Esophagus squamous epithelium (tissue), 4 donors: ENCODE results near the gene HLA-A.

Experiments used
- POLR2A ChIP-seq, 4 donors: fragments of 450-650 bp; IDR thresholded peaks; one replicate each; pipeline ENCODE4 v1.6.1; 2017; ENCODE audit warnings: antibody characterized with exemption in 4 of 4, mild to moderate bottlenecking in 4 of 4, moderate library complexity in 3 of 4
- TF ChIP-seq, protein P1 (sequence below), 6 experiments: fragments of 450-650 bp in 4 of 6; fragments of 200-600 bp in 2 of 6; sonication (generic) in 2 of 6; IDR thresholded peaks; one replicate each; pipeline ENCODE4 v1.5.1; 2016 to 2019; ENCODE audit warnings: antibody characterized with exemption in 6 of 6, mild to moderate bottlenecking in 4 of 6, moderate library complexity in 4 of 6

GRCh38 chr6:29925727-29926412 lies 16.5 kb upstream of the HLA-A start:
- TF ChIP-seq, protein P1, sequence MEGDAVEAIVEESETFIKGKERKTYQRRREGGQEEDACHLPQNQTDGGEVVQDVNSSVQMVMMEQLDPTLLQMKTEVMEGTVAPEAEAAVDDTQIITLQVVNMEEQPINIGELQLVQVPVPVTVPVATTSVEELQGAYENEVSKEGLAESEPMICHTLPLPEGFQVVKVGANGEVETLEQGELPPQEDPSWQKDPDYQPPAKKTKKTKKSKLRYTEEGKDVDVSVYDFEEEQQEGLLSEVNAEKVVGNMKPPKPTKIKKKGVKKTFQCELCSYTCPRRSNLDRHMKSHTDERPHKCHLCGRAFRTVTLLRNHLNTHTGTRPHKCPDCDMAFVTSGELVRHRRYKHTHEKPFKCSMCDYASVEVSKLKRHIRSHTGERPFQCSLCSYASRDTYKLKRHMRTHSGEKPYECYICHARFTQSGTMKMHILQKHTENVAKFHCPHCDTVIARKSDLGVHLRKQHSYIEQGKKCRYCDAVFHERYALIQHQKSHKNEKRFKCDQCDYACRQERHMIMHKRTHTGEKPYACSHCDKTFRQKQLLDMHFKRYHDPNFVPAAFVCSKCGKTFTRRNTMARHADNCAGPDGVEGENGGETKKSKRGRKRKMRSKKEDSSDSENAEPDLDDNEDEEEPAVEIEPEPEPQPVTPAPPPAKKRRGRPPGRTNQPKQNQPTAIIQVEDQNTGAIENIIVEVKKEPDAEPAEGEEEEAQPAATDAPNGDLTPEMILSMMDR (IDR thresholded peaks at IDR 0.05), result no peak
- no peak for TF ChIP-seq POLR2A (IDR thresholded peaks at IDR 0.05)
